NCI-H524 (cell line): ENCODE data around the gene KCNQ2.
A peak's percentile ranks its signal among the peaks of the same experiment; 100 is the strongest.

Experiments
- DNase-seq, 2 experiments: peaks; one replicate each; lab custom pipeline; 2025; lab: John Stamatoyannopoulos, UW

The KCNQ2 gene

GRCh38 chr20:63417097-63417737 is 55.2 kb downstream of the KCNQ2 start:
- DNase-seq, result peak; percentile 78 to 80

GRCh38 chr20:63416631-63417030 is 55.8 kb downstream of the KCNQ2 start:
- peak; percentile 92 to 96 for DNase-seq

GRCh38 chr20:63415647-63416391 is 56.6 kb downstream of the KCNQ2 start:
- DNase-seq, result no peak

DNA sequence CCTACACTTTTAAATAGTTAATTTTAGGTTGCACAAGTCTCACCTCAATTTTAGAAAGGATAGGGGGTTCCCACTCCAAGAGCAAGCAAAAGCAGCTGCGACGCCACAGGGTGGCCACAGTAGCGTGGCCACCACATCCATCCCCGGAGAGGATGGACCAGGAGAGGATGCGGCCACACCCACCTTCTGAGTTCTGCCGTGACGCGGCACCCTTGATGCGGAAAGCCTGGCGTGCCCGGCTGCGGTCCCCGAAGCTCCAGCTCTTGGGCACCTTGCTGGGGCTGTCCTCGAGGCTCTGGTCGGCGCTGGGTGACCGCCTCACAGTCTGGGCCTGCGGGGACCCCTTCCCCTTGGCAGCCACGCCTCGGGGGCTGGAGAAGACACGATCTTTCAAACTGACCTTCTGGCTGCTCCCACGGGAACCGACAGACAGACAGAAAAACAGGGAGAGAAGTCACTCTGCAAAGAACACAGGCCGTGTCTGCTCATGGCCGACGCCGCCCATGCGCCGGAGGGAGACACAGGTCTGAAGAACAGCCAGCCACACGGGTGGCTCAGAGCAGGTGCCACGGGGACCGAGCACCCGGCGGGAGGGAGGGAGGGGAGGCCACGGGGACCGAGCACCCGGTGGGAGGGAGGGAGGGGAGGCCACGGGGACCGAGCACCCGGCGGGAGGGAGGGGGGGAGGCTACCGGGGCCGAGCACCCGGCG is 57.6 kb downstream of the KCNQ2 start:
- DNase-seq, result no peak

- no peak for DNase-seq
Observed at GRCh38 chr20:63413963-63414684, 58.3 kb downstream of the KCNQ2 start.

- DNase-seq, result no peak
Observed at GRCh38 chr20:63413323-63413722, 59.1 kb downstream of the KCNQ2 start.

DNA sequence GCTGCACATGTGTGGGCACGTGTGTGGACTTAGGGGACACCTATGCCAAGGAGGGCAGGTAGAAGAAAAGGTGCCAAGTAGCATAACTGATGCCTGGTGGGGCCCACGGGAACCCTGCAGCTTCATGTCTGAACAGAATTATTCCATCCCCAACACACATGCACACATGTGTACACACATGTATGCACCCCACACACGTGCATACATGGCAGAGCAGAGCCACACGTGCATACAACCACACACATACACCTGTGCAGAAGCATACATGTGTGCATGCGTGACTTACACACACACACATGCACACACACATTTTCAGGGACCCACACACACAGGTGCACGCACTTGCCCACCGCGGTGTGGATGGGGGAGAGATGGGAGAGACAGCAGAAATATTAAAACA is 59.6 kb downstream of the KCNQ2 start:
- DNase-seq, result no peak

- DNase-seq, result no peak
Observed at GRCh38 chr20:63411898-63412631, 60.4 kb downstream of the KCNQ2 start.

GRCh38 chr20:63411151-63411897 is 61.1 kb downstream of the KCNQ2 start:
- DNase-seq, result no peak

DNA sequence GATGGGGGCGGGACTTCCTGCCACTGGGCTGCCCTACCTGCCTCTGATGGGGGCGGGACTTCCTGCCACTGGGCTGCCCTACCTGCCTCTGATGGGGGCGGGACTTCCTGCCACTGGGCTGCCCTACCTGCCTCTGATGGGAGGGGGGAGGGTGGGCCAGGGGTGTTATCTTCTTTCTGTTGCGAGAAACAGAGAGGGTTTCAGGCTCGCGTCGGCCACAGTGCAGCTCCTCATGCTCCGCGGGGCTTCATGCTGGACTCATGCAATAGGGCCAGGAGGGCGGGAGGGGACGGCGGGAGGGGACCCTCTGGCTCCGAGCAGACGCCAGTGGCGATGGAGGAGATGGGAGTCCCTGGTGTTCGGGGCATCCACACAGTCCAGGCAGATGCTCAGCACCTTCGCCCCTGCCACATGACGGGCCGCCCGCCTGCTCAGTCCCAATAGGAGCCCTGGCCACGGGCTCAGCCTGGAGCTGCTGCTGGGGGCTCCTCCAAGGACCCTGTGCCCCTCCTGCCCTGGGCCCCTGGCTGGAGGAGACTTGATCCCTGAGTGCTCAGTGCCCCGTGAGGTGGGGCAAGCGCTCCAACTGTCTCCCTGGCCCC is 62.5 kb downstream of the KCNQ2 start:
- no peak for DNase-seq

GRCh38 chr20:63409066-63409833 is 63.2 kb downstream of the KCNQ2 start:
- no peak for DNase-seq

GRCh38 chr20:63408684-63409046 is 63.8 kb downstream of the KCNQ2 start:
- no peak for DNase-seq

GRCh38 chr20:63407928-63408683 is 64.3 kb downstream of the KCNQ2 start:
- no peak for DNase-seq

GRCh38 chr20:63406617-63407245 is 65.7 kb downstream of the KCNQ2 start:
- no peak for DNase-seq

- DNase-seq, result no peak
Observed at GRCh38 chr20:63406011-63406410, 66.4 kb downstream of the KCNQ2 start.

- peak in 1 of 2 experiments; percentile 39 for DNase-seq
Observed at GRCh38 chr20:63405102-63405730, 67.2 kb downstream of the KCNQ2 start.

GRCh38 chr20:63404129-63405085 is 68.0 kb downstream of the KCNQ2 start:
- DNase-seq, result no peak
